ENCODE data around the gene PKP4. TPM values are rescaled to one million over a fixed set of nuclear protein-coding genes. Genes with fewer than 3 reads are reported as not detected.

PKP4 gene
- total RNA-seq, 1 experiment from 2014 or later, result 55.2 TPM

GRCh38 chr2:158663796-158664195 lies 207.0 kb downstream of the PKP4 start:
- H3K36me3 ChIP-seq (ENCODE audit: control insufficient read depth in 1 of 2, insufficient read depth in 2 of 2, low read length in 2 of 2), result peaks cover 16% of the 10 kb centered on the region in 2 experiments; a peak in 3 of 4 replicates
- H3K79me2 ChIP-seq (ENCODE audit: insufficient read depth, low read length), result no peaks in the 10 kb centered on the region
- H3K9me3 ChIP-seq (ENCODE audit: control insufficient read depth in 1 of 2, insufficient read depth in 1 of 2, low read depth in 1 of 2, low read length in 2 of 2), result no peaks in the 10 kb centered on the region
- no peak overlapping the region for H3K4me3 ChIP-seq (replicated peaks in 1 of 2; ENCODE audit: low read depth in 1 of 2, low read length in 2 of 2)
- H3K27ac ChIP-seq (ENCODE audit: low read depth, low read length), result no peak overlapping the region
- no peak overlapping the region for H3K4me2 ChIP-seq (ENCODE audit: low read length)
- CTCF ChIA-PET, result no interaction called here
- no peak overlapping the region for H3K9ac ChIP-seq (ENCODE audit: low read length)
- RAD21 ChIA-PET (ENCODE audit: low non-redundant PET in 1 of 2, low total read pairs in 2 of 2, uncharacterized antibody in 2 of 2, unreplicated experiment in 2 of 2), result no interaction called here
- no peak overlapping the region for H2AFZ ChIP-seq (ENCODE audit: low read depth, low read length, poor library complexity, severe bottlenecking)
- no peak for ATAC-seq
- DNase-seq (ENCODE audit: low read depth, low spot score), result no peak
- intact Hi-C loops (cut with micrococcal nuclease), result no loop called here
- POLR2A ChIA-PET, result no interaction called here
- no peaks in the 10 kb centered on the region for H3K9me2 ChIP-seq (ENCODE audit: insufficient read depth)
- no TSS peak for BruUV-seq (replicated peaks)
- H3K27me3 ChIP-seq (ENCODE audit: insufficient read depth, low read length), result no peaks in the 10 kb centered on the region
- H4K20me1 ChIP-seq (ENCODE audit: insufficient read depth), result no peaks in the 10 kb centered on the region
- TF ChIP-seq ATF3 (IDR thresholded peaks at IDR 0.05) (no peak), POLR2AphosphoS5 (IDR thresholded peaks at IDR 0.05; ENCODE audit: low read depth, low read length) (no peak), SRF (IDR thresholded peaks at IDR 0.05; ENCODE audit: low read depth) (no peak)
- H3K4me1 ChIP-seq (ENCODE audit: control insufficient read depth in 1 of 2, insufficient read depth in 2 of 2, low read length in 2 of 2), result no peaks in the 10 kb centered on the region

- Histone ChIP-seq H3K79me2 (ENCODE audit: insufficient read depth, low read length) (no peaks in the 10 kb centered on the region), H3K4me3 (replicated peaks in 1 of 2; ENCODE audit: low read depth in 1 of 2, low read length in 2 of 2) (no peak overlapping the region), H3K36me3 (ENCODE audit: control insufficient read depth in 1 of 2, insufficient read depth in 2 of 2, low read length in 2 of 2) (peaks cover 15 to 21% of the 10 kb centered on the region in 2 experiments; a peak in 3 of 4 replicates), H4K20me1 (ENCODE audit: insufficient read depth) (no peaks in the 10 kb centered on the region), H3K9me2 (ENCODE audit: insufficient read depth) (no peaks in the 10 kb centered on the region), H3K9me3 (ENCODE audit: control insufficient read depth in 1 of 2, insufficient read depth in 1 of 2, low read depth in 1 of 2, low read length in 2 of 2) (no peaks in the 10 kb centered on the region), H3K9ac (ENCODE audit: low read length) (no peak overlapping the region), H3K4me2 (ENCODE audit: low read length) (no peak overlapping the region), H3K27me3 (ENCODE audit: insufficient read depth, low read length) (no peaks in the 10 kb centered on the region), H3K4me1 (ENCODE audit: control insufficient read depth in 1 of 2, insufficient read depth in 2 of 2, low read length in 2 of 2) (no peaks in the 10 kb centered on the region), H3K27ac (ENCODE audit: low read depth, low read length) (no peak overlapping the region), H2AFZ (ENCODE audit: low read depth, low read length, poor library complexity, severe bottlenecking) (no peak overlapping the region)
- ChIA-PET RAD21 (ENCODE audit: low non-redundant PET in 1 of 2, low total read pairs in 2 of 2, uncharacterized antibody in 2 of 2, unreplicated experiment in 2 of 2) (no interaction called here), CTCF (no interaction called here), POLR2A (no interaction called here)
- BruUV-seq (replicated peaks), result no TSS peak
- DNase-seq (ENCODE audit: low read depth, low spot score), result no peak
- TF ChIP-seq YY1 (IDR thresholded peaks at IDR 0.05; ENCODE audit: extremely low read depth, insufficient replicate concordance, low read depth, low read length) (no peak), SP1 (IDR thresholded peaks at IDR 0.05; ENCODE audit: low read depth) (no peak), ELF1 (IDR thresholded peaks at IDR 0.05; ENCODE audit: borderline replicate concordance, low read depth) (no peak), MAX (IDR thresholded peaks at IDR 0.05) (no peak), RAD21 (IDR thresholded peaks at IDR 0.05; ENCODE audit: low read depth) (no peak), ZNF274 (IDR thresholded peaks at IDR 0.05; ENCODE audit: low read depth, low read length) (no peak), FOSL1 (IDR thresholded peaks at IDR 0.05; ENCODE audit: low read depth) (no peak), ZFX (IDR thresholded peaks at IDR 0.05) (no peak), EGR1 (IDR thresholded peaks at IDR 0.05; ENCODE audit: low read depth) (no peak), ZBTB33 (IDR thresholded peaks at IDR 0.05; ENCODE audit: extremely low read depth, insufficient replicate concordance, low read length) (no peak), CBX3 (IDR thresholded peaks at IDR 0.05; ENCODE audit: low read depth) (no peak)
- intact Hi-C loops (cut with micrococcal nuclease), result no loop called here
- no peak for ATAC-seq
These were observed 208.2 kb downstream of the PKP4 start for GRCh38 chr2:158664987-158665386.

Data from HCT116 (cell line).